ENCODE measurements around the gene CTDSPL.
"Not testable (repeated sequence)": the region's sequence is repeated elsewhere in the genome, so short reads cannot be mapped to it uniquely, and the experiment has no call there.

CTDSPL gene

DNA sequence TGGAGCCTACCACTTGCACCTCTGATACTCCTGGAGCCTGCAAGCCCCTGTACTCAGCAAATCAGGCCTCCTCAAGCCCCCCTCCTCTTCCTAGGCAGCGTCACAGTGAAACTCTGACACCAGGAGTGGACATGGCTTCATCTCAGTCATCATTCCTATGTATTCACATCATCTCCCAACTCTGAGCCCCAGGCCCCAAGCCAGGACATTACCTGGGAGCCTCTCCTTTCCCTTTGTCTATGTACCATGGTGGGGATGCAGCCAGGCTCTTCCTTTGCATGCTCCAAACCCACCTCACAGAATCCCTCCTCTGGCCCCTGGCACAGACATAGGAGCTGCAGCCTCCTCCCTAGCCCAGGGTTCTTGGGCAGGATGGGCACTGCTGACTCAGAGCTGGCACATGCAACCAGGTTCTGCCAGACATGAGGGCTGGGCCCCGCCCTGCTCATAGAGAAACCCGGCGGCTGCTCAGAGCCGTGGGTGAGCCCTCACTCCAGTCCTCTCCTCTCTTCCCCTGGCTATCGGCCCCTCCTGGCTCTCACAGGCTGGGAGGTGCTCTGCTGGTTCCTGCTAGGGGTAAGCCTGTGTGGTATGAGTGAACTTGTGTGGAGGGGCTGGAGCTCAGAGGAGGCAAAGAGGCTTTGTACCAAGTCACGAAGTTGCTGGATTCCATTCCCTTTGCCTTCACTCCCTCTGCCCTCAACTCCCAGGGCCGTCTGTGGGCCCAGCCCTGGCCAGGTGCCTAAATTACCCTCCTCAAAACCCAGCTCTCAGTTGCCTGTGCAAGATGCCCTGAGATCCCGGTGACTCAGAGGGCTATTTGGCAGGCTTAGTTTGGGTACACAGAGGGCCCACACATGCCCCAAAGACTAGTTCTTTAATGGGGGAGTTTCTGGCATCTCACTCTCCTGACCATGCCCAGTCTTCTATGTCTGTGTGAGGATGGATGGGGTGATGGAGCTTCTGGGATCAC is 169.6 kb downstream of the CTDSPL start:
- TF ChIP-seq, protein P1, sequence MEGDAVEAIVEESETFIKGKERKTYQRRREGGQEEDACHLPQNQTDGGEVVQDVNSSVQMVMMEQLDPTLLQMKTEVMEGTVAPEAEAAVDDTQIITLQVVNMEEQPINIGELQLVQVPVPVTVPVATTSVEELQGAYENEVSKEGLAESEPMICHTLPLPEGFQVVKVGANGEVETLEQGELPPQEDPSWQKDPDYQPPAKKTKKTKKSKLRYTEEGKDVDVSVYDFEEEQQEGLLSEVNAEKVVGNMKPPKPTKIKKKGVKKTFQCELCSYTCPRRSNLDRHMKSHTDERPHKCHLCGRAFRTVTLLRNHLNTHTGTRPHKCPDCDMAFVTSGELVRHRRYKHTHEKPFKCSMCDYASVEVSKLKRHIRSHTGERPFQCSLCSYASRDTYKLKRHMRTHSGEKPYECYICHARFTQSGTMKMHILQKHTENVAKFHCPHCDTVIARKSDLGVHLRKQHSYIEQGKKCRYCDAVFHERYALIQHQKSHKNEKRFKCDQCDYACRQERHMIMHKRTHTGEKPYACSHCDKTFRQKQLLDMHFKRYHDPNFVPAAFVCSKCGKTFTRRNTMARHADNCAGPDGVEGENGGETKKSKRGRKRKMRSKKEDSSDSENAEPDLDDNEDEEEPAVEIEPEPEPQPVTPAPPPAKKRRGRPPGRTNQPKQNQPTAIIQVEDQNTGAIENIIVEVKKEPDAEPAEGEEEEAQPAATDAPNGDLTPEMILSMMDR (IDR thresholded peaks at IDR 0.05): no peak
- DNase-seq (ENCODE audit: low spot score): peak; percentile 87
- peak overlapping the region; percentile 89 to 99 for H3K27ac ChIP-seq
- H3K4me3 ChIP-seq: peak overlapping the region; percentile 11

DNA sequence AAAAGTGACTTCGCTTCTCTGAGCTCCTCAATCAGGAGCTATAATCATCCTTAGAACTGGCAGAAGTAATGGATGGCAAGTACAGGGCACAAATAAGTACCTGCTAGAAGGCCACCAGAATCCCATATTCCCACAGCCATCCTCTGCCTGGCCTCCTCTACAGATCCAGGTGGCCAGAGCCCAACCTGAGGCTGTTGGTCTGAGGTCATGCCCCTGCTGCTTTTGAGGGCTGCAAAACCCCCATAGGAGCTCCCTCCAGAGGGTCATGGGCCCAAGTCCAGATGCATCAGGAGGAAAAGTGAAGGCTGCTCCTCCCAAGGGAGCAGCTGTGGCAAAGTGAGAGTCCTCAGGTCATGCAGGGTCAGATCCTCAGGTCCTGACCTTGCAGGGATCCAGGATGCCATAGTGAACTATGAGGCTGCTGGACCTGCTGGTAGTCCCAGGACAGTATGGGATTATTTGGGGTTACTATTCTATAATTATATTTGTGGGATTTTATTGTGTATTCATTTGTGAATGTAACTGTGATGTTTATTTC is 170.7 kb downstream of the CTDSPL start:
- peak overlapping the region; percentile 89 to 99 for H3K27ac ChIP-seq
- no peak overlapping the region for H3K4me3 ChIP-seq
- no peak for DNase-seq (ENCODE audit: low spot score)
- TF ChIP-seq, protein P1 (IDR thresholded peaks at IDR 0.05): no peak

DNA sequence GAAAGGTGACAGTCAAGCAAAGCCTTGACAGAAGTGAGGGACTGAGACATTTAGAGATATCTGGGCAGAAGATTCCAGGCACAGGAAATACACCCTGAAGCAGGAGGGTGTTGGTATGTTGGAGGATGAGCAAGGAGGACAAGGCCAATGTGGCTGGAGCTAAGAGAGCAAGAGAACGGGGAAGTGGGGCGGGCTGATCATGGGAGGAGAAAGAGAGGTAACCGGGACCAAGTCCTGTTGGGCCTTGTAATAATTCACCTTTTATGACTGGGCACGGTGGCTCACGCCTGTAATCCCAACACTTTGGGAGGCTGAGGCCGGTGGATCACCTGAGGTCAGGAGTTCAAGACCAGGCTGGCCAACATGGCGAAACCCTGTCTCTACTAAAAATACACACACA is 171.9 kb downstream of the CTDSPL start:
- H3K27ac ChIP-seq; H3K4me3 ChIP-seq; DNase-seq (ENCODE audit: low spot score): not testable (repeated sequence)

All from coronary artery (tissue), 2 donors.